ENCODE measurements around the gene SHB. TPM values are rescaled to one million over a fixed set of nuclear protein-coding genes. Genes with fewer than 3 reads are reported as not detected.

SHB gene
- total and polyA plus RNA-seq, 2 of the 13 experiments (the other 11 are each of a cell fraction or from before 2014, with no cell fraction given), result 19.4 to 20.7 TPM

DNA sequence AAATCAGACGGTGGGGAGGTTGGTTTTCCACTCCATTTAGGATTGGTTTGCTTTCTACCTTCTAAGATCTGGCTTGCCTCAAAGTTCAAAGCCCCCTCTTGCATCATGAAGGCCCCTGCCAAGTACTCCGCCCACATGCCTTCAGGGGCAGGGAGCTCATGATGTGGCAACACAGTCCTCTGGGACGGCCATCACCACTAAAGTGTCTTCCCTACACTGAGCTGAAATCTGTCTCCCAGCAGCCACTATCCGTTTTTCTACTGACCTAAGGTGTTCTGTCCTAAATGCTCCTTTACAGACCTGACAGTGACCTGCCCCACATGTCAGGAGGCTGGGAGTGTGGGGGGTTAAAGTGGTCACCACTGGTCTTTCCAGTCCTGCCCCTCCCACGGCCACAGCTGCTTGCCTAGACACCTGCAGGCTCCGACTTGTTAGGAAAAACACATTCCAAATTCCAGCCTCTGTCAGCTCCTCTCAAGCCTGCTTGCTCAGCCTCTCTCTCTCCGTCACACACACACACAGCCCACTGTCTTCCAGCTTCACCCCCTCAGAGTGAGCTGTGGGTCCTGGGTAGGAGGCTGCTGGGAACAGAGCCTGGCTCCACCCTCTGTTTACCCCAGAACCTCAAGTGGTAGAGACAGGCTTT is 44.9 kb downstream of the SHB start (continued):
- TF ChIP-seq, protein P1, sequence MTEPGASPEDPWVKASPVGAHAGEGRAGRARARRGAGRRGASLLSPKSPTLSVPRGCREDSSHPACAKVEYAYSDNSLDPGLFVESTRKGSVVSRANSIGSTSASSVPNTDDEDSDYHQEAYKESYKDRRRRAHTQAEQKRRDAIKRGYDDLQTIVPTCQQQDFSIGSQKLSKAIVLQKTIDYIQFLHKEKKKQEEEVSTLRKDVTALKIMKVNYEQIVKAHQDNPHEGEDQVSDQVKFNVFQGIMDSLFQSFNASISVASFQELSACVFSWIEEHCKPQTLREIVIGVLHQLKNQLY (CRISPR knock-in tag; IDR thresholded peaks at IDR 0.05), result peak; percentile 47; the same call in 1 of the 2 replicates
- TF ChIP-seq ATF1 (CRISPR knock-in tag; IDR thresholded peaks at IDR 0.05) (no peak), HES4 (CRISPR knock-in tag; IDR thresholded peaks at IDR 0.05; ENCODE audit: borderline replicate concordance) (0 out of 2 replicates have a peak, but pooled peaks have one; percentile 20), ZSCAN21 (CRISPR knock-in tag; IDR thresholded peaks at IDR 0.05; ENCODE audit: borderline replicate concordance) (0 out of 2 replicates have a peak, but pooled peaks have one; percentile 42), ZNF780A (CRISPR knock-in tag; IDR thresholded peaks at IDR 0.05) (peak; percentile 66; the same call in 1 of the 2 replicates), ADNP (CRISPR knock-in tag; IDR thresholded peaks at IDR 0.05) (no peak), ZNF782 (CRISPR knock-in tag; IDR thresholded peaks at IDR 0.05; ENCODE audit: borderline replicate concordance) (peak; percentile 64; the same call in 1 of the 2 replicates), SP4 (CRISPR knock-in tag; IDR thresholded peaks at IDR 0.05) (peak; percentile 53; the same call in 1 of the 2 replicates), GPN1 (CRISPR knock-in tag; IDR thresholded peaks at IDR 0.05; ENCODE audit: borderline replicate concordance) (no peak), RBM22 (optimal IDR thresholded peaks at IDR 0.05; ENCODE audit: low read length) (peak; percentile 4), ZNF343 (CRISPR knock-in tag; IDR thresholded peaks at IDR 0.05) (0 out of 2 replicates have a peak, but pooled peaks have one; percentile 76), BORCS8-MEF2B (CRISPR knock-in tag; IDR thresholded peaks at IDR 0.05) (peak; percentile 70; the same call in 1 of the 2 replicates), ZNF720 (CRISPR knock-in tag; IDR thresholded peaks at IDR 0.05) (0 out of 2 replicates have a peak, but pooled peaks have one; percentile 21), POLR2AphosphoS5 (IDR thresholded peaks at IDR 0.05; ENCODE audit: low read depth, low read length) (0 out of 2 replicates have a peak, but pooled peaks have one; percentile 16), MNT (IDR thresholded peaks at IDR 0.05) (no peak), ZNF124 (CRISPR knock-in tag; IDR thresholded peaks at IDR 0.05) (no peak; the same call in 1 of the 2 replicates), DMAP1 (CRISPR knock-in tag; IDR thresholded peaks at IDR 0.05) (peak; percentile 89), TBP (CRISPR knock-in tag; IDR thresholded peaks at IDR 0.05) (no peak)
- TF ChIP-seq, protein P2, sequence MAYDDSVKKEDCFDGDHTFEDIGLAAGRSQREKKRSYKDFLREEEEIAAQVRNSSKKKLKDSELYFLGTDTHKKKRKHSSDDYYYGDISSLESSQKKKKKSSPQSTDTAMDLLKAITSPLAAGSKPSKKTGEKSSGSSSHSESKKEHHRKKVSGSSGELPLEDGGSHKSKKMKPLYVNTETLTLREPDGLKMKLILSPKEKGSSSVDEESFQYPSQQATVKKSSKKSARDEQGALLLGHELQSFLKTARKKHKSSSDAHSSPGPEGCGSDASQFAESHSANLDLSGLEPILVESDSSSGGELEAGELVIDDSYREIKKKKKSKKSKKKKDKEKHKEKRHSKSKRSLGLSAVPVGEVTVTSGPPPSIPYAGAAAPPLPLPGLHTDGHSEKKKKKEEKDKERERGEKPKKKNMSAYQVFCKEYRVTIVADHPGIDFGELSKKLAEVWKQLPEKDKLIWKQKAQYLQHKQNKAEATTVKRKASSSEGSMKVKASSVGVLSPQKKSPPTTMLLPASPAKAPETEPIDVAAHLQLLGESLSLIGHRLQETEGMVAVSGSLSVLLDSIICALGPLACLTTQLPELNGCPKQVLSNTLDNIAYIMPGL (CRISPR knock-in tag; IDR thresholded peaks at IDR 0.05; ENCODE audit: borderline replicate concordance in 1 of 2, low read depth in 1 of 2), result 0 out of 4 replicates have a peak, but pooled peaks have one; percentile 33 to 34
- TF ChIP-seq, protein P3, sequence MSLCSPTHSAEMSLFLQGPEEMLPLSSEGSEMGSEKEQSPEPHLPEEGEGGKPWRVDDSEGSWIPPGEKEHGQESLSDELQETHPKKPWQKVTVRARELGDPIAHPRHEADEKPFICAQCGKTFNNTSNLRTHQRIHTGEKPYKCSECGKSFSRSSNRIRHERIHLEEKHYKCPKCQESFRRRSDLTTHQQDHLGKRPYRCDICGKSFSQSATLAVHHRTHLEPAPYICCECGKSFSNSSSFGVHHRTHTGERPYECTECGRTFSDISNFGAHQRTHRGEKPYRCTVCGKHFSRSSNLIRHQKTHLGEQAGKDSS (CRISPR knock-in tag; IDR thresholded peaks at IDR 0.05; ENCODE audit: borderline replicate concordance, low read depth), result peak; percentile 65; the same call in 1 of the 2 replicates
- TF ChIP-seq, protein P4, sequence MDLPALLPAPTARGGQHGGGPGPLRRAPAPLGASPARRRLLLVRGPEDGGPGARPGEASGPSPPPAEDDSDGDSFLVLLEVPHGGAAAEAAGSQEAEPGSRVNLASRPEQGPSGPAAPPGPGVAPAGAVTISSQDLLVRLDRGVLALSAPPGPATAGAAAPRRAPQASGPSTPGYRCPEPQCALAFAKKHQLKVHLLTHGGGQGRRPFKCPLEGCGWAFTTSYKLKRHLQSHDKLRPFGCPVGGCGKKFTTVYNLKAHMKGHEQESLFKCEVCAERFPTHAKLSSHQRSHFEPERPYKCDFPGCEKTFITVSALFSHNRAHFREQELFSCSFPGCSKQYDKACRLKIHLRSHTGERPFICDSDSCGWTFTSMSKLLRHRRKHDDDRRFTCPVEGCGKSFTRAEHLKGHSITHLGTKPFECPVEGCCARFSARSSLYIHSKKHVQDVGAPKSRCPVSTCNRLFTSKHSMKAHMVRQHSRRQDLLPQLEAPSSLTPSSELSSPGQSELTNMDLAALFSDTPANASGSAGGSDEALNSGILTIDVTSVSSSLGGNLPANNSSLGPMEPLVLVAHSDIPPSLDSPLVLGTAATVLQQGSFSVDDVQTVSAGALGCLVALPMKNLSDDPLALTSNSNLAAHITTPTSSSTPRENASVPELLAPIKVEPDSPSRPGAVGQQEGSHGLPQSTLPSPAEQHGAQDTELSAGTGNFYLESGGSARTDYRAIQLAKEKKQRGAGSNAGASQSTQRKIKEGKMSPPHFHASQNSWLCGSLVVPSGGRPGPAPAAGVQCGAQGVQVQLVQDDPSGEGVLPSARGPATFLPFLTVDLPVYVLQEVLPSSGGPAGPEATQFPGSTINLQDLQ (CRISPR knock-in tag; IDR thresholded peaks at IDR 0.05), result peak; percentile 84; the same call in 1 of the 2 replicates

Measured in HepG2 (cell line).